ENCODE data around the gene TNNT2.

DNA sequence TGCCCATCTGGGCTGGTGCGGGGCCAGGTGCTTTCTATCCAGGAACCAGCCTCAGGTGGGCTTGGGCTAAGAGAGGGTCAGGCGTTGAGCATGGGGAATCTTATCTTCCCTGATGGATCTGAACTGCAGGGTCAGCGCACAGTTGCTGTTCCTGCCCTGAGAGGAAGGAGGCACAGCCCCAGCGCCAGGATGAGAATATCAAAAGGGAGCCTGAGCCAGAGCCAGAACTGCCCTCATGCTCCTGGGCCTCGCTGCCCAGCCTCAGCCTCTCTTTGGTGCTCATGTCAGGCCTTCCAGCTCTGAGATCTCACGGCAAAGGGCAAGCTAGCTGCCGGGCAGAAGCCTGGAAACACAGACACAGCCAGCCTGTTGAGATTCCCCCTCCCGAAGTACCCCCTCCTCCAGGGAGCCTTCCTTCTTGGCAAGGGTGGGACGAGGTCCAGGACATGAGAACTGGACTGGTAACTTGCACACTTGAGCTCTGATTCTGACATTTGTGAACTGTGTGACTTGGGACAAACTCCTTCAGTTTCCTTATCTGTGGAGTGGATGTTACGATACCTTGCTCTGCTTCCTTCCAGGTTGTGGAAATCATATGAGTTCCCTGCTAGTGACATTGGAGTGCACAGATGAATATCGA lies 22.9 kb upstream of the TNNT2 start:
- TF ChIP-seq MXI1 (IDR thresholded peaks at IDR 0.05; ENCODE audit: borderline replicate concordance, low read depth, low read length): no peak
- TF ChIP-seq RAD21 (IDR thresholded peaks at IDR 0.05; ENCODE audit: low read length): no peak
- TF ChIP-seq, protein P1, sequence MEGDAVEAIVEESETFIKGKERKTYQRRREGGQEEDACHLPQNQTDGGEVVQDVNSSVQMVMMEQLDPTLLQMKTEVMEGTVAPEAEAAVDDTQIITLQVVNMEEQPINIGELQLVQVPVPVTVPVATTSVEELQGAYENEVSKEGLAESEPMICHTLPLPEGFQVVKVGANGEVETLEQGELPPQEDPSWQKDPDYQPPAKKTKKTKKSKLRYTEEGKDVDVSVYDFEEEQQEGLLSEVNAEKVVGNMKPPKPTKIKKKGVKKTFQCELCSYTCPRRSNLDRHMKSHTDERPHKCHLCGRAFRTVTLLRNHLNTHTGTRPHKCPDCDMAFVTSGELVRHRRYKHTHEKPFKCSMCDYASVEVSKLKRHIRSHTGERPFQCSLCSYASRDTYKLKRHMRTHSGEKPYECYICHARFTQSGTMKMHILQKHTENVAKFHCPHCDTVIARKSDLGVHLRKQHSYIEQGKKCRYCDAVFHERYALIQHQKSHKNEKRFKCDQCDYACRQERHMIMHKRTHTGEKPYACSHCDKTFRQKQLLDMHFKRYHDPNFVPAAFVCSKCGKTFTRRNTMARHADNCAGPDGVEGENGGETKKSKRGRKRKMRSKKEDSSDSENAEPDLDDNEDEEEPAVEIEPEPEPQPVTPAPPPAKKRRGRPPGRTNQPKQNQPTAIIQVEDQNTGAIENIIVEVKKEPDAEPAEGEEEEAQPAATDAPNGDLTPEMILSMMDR (conservative IDR thresholded peaks at IDR 0.05; ENCODE audit: low read depth, low read length): no peak
- TF ChIP-seq, protein P2, sequence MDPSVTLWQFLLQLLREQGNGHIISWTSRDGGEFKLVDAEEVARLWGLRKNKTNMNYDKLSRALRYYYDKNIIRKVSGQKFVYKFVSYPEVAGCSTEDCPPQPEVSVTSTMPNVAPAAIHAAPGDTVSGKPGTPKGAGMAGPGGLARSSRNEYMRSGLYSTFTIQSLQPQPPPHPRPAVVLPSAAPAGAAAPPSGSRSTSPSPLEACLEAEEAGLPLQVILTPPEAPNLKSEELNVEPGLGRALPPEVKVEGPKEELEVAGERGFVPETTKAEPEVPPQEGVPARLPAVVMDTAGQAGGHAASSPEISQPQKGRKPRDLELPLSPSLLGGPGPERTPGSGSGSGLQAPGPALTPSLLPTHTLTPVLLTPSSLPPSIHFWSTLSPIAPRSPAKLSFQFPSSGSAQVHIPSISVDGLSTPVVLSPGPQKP (IDR thresholded peaks at IDR 0.05; ENCODE audit: borderline replicate concordance, low read depth, low read length): no peak
- TF ChIP-seq, protein P3, sequence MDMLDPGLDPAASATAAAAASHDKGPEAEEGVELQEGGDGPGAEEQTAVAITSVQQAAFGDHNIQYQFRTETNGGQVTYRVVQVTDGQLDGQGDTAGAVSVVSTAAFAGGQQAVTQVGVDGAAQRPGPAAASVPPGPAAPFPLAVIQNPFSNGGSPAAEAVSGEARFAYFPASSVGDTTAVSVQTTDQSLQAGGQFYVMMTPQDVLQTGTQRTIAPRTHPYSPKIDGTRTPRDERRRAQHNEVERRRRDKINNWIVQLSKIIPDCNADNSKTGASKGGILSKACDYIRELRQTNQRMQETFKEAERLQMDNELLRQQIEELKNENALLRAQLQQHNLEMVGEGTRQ (IDR thresholded peaks at IDR 0.05; ENCODE audit: low read depth, low read length): no peak
- TF ChIP-seq POLR2A (IDR thresholded peaks at IDR 0.05; ENCODE audit: low read depth, low read length): no peak
- no peak for TF ChIP-seq RFX5 (IDR thresholded peaks at IDR 0.05; ENCODE audit: low read depth, low read length)

Data from IMR-90 (cell line).